Sigmoid colon (tissue), 4 donors: ENCODE results near the gene RNF151.

Source experiments
- EP300 ChIP-seq, 4 donors: sonication (generic); formaldehyde crosslinking; IDR thresholded peaks; one replicate each; pipeline ENCODE4 v1.6.1; 2017; ENCODE audit warnings: antibody characterized with exemption in 4 of 4
- TF ChIP-seq, protein P1 (sequence below), 4 experiments: fragments of 450-650 bp in 3 of 4; fragments of 200-600 bp in 1 of 4; IDR thresholded peaks; one replicate each; pipeline ENCODE4 v1.5.1; 2016 to 2019; ENCODE audit warnings: antibody characterized with exemption in 4 of 4, mild to moderate bottlenecking in 3 of 4, moderate library complexity in 2 of 4

DNA sequence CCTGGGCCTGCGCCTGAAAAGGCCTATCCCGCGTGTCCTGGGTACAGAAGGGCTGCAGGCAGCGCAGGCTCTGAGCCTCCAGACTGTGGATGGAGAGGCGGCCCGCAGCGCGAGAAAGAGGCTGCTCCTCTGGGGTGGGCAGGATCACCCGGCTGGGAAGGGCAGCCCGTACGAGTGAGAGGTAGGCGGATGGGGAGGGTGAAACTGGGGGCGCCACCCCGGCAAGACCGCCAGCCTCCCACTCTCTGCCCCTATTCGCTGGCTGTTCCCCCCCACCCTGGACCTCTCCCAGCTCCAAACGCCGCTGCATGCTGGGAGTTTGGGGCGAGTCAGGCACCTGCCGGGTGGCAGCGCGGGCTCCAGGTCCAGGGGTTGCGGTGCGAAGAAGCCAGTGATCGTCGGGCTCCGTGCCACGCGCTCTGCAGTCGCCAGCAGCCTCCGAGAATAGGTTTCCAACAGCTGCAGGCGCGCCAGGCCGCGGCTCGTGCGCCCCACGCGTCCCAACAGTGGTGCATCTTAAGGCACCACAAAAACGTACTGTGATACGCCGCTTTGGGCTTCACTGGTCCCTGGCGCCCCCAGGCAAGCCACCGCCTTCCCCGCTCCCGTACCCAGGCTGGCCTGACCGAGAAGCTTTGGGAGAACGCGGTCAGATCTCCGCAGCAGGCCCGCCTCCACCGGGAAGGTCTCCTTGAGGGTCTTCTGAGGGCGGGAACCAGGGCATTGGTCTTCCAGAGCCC, 13.5 kb downstream of the RNF151 start:
- TF ChIP-seq, protein P1, sequence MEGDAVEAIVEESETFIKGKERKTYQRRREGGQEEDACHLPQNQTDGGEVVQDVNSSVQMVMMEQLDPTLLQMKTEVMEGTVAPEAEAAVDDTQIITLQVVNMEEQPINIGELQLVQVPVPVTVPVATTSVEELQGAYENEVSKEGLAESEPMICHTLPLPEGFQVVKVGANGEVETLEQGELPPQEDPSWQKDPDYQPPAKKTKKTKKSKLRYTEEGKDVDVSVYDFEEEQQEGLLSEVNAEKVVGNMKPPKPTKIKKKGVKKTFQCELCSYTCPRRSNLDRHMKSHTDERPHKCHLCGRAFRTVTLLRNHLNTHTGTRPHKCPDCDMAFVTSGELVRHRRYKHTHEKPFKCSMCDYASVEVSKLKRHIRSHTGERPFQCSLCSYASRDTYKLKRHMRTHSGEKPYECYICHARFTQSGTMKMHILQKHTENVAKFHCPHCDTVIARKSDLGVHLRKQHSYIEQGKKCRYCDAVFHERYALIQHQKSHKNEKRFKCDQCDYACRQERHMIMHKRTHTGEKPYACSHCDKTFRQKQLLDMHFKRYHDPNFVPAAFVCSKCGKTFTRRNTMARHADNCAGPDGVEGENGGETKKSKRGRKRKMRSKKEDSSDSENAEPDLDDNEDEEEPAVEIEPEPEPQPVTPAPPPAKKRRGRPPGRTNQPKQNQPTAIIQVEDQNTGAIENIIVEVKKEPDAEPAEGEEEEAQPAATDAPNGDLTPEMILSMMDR (IDR thresholded peaks at IDR 0.05): no peak
- no peak for TF ChIP-seq EP300 (IDR thresholded peaks at IDR 0.05)
